Endothelial cell (in vitro differentiated cells): ENCODE results near the gene ATP6V1B1. TPM values are rescaled to one million over a fixed set of nuclear protein-coding genes. Genes with fewer than 3 reads are reported as not detected.
"Not testable (repeated sequence)": the region's sequence is repeated elsewhere in the genome, so short reads cannot be mapped to it uniquely, and the experiment has no call there.

ENCODE experiments used
- DNase-seq: peaks from one replicate; pipeline ENCODE4 v3.0.0; 2021; ENCODE audit warnings: low spot score
- H3K27ac Mint-ChIP-seq: one replicate; pipeline ENCODE4 v1.8.0; 2021; ENCODE audit warnings: mixed read lengths, inconsistent platforms; ENCODE audit not compliant: unreplicated experiment
- H3K27me3 Mint-ChIP-seq: one replicate; pipeline ENCODE4 v1.8.0; 2021; ENCODE audit warnings: mild to moderate bottlenecking, moderate library complexity, mixed read lengths, inconsistent platforms; ENCODE audit not compliant: unreplicated experiment
- H3K36me3 Mint-ChIP-seq: one replicate; pipeline ENCODE4 v1.8.0; 2021; ENCODE audit warnings: mild to moderate bottlenecking, low read depth, mixed read lengths, inconsistent platforms; ENCODE audit not compliant: unreplicated experiment
- H3K4me1 Mint-ChIP-seq: one replicate; pipeline ENCODE4 v1.8.0; 2021; ENCODE audit warnings: mild to moderate bottlenecking, mixed read lengths, inconsistent platforms; ENCODE audit not compliant: unreplicated experiment
- H3K4me3 Mint-ChIP-seq: one replicate; pipeline ENCODE4 v1.8.0; 2021; ENCODE audit warnings: mild to moderate bottlenecking, mixed read lengths, inconsistent platforms; ENCODE audit not compliant: unreplicated experiment
- H3K9me3 Mint-ChIP-seq: one replicate; pipeline ENCODE4 v1.8.0; 2021; ENCODE audit warnings: mixed read lengths, inconsistent platforms; ENCODE audit not compliant: unreplicated experiment
- CTCF ChIP-seq: fragments of 200-600 bp; sonication (generic); IDR thresholded peaks from one replicate; pipeline ENCODE4 v1.5.0; 2021; ENCODE audit warnings: antibody characterized with exemption; ENCODE audit not compliant: unreplicated experiment
- total RNA-seq: library from RNA; stranded (reverse); fragmentation: NEBNext Ultra II Directional; extraction: Animal tissue kit (Norgen Biotek cat#: 25700); gene quantifications from one replicate; pipeline ENCODE4 v1.2.1, GENCODE V29; 2021; ENCODE audit not compliant: unreplicated experiment

ATP6V1B1 gene
- total RNA-seq, 1 donor from 2014 or later, result not detected

- Mint-ChIP-seq H3K36me3 (no peaks in the 10 kb centered on the region), H3K9me3 (no peaks in the 10 kb centered on the region), H3K4me1 (peaks cover 10% of the 10 kb centered on the region), H3K27ac (no peak overlapping the region), H3K27me3 (peaks cover 9% of the 10 kb centered on the region), H3K4me3 (no peak overlapping the region)
- no peak for TF ChIP-seq CTCF
- no peak for DNase-seq
Measured at GRCh38 chr2:70999362-70999761, 63.7 kb downstream of the ATP6V1B1 start.

DNA sequence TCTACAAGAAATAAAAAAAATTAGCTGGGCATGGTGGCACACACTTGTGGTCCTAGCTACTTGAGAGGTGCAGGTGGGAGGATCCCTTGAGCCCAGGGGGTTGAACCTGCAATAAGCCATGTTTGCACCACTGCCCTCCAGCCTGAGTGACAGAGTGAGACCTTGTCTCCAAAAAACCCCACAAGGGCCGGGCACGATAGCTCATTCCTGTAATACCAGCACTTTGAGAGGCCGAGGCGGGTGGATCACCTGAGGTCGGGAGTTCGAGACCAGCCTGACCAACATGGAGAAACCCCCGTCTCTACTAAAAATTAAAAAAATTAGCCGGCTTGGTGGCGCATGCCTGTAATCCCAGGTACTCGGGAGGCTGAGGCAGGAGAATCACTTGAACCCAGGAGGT is 64.2 kb downstream of the ATP6V1B1 start:
- not testable (repeated sequence) for H3K27me3 Mint-ChIP-seq, H3K4me3 Mint-ChIP-seq, H3K9me3 Mint-ChIP-seq, H3K36me3 Mint-ChIP-seq, H3K27ac Mint-ChIP-seq, DNase-seq
- peaks cover 10% of the 10 kb centered on the region for H3K4me1 Mint-ChIP-seq

- Mint-ChIP-seq H3K27me3 (peaks cover 11% of the 10 kb centered on the region), H3K4me1 (peaks cover 13% of the 10 kb centered on the region), H3K9me3 (no peaks in the 10 kb centered on the region), H3K27ac (no peak overlapping the region), H3K4me3 (no peak overlapping the region), H3K36me3 (peaks cover 7% of the 10 kb centered on the region)
- peak; percentile 93 for TF ChIP-seq CTCF
- peak; percentile 73 for DNase-seq
Measured at GRCh38 chr2:71000780-71001591, 65.3 kb downstream of the ATP6V1B1 start.

DNA sequence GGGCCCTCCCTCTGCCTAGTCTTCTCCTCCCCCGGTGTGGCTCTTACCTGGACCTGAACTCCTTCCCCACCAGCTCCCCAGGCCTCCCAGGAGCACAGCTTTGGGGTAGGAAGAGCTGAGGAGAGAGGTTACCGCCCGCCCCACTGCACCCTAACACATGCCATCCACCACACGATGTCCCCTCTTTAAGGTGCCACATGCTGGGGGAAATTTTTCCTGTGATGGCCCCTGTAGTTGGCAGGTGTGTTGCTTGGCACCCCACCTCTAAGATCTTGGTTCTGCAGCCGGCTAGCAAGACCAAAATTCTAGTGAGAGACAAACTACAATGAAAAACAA is 65.9 kb downstream of the ATP6V1B1 start:
- Mint-ChIP-seq H3K27ac (no peak overlapping the region), H3K27me3 (peaks cover 11% of the 10 kb centered on the region), H3K36me3 (peaks cover 7% of the 10 kb centered on the region), H3K4me3 (no peak overlapping the region), H3K4me1 (peaks cover 13% of the 10 kb centered on the region), H3K9me3 (no peaks in the 10 kb centered on the region)
- no peak for TF ChIP-seq CTCF
- DNase-seq, result no peak

DNA sequence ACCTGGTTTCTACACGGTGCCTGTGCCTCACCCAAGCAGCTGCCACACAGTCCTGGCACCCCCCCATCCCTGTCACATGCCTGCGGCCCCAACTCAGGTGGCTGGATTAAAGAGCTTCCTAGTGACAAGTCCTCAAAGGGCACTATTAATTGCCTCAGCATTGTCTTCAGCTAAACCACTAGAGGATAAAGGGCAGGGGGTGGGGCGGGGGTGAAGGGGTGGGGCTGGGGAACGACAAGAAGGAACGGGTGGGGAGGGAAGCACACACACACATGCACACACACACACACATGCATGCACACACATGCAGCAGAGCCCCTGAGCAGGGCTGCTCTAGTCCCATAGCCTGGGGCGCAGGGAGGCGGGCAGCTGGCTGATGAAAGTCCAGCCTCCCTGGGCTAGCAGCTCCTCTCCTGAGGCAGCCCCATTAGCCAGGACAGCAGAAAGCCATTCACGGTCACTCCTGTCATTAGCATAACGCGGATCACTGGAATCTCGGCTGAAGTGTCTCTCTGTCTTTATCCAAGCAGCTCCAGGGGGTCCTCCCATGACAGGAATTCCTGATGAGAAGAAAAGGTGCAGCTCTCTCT is 66.4 kb downstream of the ATP6V1B1 start:
- peaks cover 13% of the 10 kb centered on the region for H3K27me3 Mint-ChIP-seq
- TF ChIP-seq CTCF, result no peak
- DNase-seq, result no peak
- no peak overlapping the region for H3K4me3 Mint-ChIP-seq
- peaks cover 13% of the 10 kb centered on the region for H3K4me1 Mint-ChIP-seq
- no peaks in the 10 kb centered on the region for H3K9me3 Mint-ChIP-seq
- H3K27ac Mint-ChIP-seq, result no peak overlapping the region
- H3K36me3 Mint-ChIP-seq, result peaks cover 7% of the 10 kb centered on the region
